Choroid plexus epithelial cell (primary cell): ENCODE data around the gene CCNI2.

Experiments used
- DNase-seq: peaks from one replicate; pipeline ENCODE4 v3.0.0-alpha.2; 2010; ENCODE audit warnings: low read depth
- H3K4me3 ChIP-seq: 2 replicates; pipeline ENCODE4 v1.5.1; 2011; ENCODE audit warnings: low read depth, mild to moderate bottlenecking, control low read depth, low read length, moderate library complexity
- TF ChIP-seq, protein P1 (sequence below): conservative IDR thresholded peaks from 2 replicates; pipeline ENCODE4 v1.5.1; 2011; ENCODE audit warnings: low read depth, mild to moderate bottlenecking, control low read depth, inconsistent platforms, low read length, moderate library complexity

The CCNI2 gene

DNA sequence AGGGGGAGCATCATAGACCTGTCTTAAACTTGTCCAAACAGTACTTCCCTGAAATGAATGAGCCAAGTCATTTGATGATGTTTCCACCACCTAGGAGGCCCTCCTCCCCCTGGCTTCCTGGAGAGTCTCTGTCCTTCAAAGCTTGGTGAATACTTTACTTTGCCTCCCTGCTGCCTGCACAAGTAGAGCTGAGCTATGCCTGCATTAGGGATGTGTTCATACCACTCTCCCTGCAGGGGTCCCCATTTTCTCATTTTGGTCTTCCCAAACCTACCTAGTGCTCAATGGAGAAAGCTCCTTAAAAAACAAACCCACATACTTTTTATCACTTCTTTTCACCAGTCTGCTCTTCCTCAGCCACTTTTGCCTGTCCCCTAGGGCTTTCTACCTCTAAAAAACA lies 7.7 kb downstream of the CCNI2 start:
- H3K4me3 ChIP-seq, result no peak overlapping the region
- peak; percentile 72 for DNase-seq
- TF ChIP-seq, protein P1, sequence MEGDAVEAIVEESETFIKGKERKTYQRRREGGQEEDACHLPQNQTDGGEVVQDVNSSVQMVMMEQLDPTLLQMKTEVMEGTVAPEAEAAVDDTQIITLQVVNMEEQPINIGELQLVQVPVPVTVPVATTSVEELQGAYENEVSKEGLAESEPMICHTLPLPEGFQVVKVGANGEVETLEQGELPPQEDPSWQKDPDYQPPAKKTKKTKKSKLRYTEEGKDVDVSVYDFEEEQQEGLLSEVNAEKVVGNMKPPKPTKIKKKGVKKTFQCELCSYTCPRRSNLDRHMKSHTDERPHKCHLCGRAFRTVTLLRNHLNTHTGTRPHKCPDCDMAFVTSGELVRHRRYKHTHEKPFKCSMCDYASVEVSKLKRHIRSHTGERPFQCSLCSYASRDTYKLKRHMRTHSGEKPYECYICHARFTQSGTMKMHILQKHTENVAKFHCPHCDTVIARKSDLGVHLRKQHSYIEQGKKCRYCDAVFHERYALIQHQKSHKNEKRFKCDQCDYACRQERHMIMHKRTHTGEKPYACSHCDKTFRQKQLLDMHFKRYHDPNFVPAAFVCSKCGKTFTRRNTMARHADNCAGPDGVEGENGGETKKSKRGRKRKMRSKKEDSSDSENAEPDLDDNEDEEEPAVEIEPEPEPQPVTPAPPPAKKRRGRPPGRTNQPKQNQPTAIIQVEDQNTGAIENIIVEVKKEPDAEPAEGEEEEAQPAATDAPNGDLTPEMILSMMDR, result peak; percentile 51

DNA sequence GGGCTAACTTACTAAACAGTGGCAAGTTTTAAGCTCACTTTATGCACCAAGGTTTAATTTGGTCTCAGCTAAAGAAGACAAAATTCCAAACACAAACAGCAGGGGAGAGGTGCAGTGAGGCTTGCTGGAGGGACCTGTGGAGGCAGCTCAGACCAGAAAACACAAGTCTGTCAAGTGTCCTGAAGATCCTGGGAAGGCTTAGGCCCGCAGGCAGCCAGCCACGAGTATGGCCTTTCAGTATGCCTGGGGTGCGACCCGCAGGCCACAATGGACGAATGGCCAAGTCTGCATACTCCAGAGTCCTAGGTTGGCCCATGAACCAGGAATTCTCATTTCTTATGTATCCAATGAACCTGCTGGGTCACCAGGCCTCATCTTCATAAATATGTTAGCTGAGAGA lies 9.3 kb downstream of the CCNI2 start:
- H3K4me3 ChIP-seq, result no peak overlapping the region
- TF ChIP-seq, protein P1, result no peak
- DNase-seq, result no peak

DNA sequence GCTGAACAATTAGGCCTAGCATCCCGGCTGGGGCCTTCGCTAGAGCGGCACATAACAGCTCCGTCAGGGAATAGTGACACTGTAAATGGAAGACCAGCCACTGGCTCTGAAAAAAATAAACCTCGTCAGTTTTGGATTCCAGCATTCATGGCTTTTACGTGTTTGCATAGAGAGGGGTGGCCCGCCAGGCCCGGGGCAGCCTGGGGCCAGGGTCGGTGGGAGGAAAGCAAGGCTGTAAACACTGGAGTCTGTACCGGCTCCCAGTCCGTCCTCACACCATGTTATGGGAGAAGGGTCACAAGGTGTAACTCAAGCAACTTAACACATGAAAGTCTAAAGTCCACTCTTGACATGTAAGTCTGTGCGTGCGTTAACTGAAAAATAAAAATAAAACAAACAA lies 11.2 kb downstream of the CCNI2 start:
- TF ChIP-seq, protein P1, result no peak
- no peak for DNase-seq

DNA sequence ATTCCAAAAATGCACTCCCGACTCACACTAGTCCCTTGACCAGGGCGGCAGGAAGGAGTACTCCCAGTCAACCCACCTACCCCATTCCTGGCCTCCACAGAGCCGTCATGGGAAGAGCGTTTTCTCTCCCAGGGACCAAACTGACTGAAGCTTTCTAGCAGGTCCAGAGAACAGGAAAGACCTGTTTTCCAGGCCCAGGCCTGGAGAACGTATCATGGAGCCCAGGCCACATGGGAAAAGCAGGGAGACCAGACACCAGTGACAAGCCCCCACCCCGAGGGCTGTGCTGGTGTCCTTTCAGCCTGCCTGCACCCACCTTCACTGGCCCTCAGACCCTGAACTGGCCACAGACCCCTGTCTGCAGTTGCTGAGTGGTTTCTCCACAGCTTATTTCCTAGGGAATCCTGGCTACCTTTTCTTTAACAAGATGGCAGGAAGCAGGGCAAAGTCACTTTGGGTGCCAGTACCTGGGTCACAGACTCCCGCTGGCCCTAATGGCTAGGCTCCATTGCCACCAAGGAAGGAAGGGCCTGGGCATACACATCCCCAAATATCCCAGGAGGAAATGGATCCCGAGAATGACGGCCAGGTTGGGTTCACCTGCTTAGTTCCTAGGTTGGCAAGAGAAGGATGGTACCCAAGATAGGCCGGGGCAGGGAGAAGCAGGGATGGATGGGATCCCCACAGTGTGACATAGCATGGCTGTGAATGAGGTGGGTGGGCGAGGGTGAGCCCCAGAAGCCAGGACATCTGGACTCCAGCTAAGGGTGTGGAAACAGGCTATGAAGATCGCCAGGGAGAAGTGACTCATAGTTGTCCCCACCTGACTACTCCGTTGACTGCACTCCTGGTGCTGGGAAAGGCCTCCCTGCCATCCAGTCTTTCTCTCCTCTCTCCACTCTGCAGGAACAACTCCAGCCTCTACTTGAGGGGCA lies 12.2 kb downstream of the CCNI2 start:
- no peak for DNase-seq
- no peak overlapping the region for H3K4me3 ChIP-seq
- TF ChIP-seq, protein P1, result no peak

More for the DNA sequence above, 11.2 kb downstream of the CCNI2 start:
- H3K4me3 ChIP-seq, result no peak overlapping the region

DNA sequence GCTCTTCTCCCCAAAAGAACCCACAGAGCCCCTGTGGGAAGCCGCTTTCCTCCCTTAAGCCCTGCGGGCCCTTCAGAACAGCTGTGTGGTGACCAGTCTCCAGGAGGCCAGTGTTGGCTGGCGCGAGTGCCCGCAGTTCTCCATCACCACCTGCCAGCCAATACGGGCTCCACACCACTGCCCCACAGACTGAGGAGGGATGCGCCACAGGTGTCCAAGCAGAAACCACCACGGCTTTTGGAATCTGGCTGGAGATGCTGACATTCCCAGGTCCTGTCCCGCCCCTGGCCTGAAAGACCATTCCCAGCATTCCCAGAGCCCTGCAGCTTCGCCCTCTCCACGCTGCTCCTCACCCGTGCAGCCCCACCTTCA lies 12.8 kb downstream of the CCNI2 start:
- no peak for DNase-seq
- no peak overlapping the region for H3K4me3 ChIP-seq
- TF ChIP-seq, protein P1, result no peak

DNA sequence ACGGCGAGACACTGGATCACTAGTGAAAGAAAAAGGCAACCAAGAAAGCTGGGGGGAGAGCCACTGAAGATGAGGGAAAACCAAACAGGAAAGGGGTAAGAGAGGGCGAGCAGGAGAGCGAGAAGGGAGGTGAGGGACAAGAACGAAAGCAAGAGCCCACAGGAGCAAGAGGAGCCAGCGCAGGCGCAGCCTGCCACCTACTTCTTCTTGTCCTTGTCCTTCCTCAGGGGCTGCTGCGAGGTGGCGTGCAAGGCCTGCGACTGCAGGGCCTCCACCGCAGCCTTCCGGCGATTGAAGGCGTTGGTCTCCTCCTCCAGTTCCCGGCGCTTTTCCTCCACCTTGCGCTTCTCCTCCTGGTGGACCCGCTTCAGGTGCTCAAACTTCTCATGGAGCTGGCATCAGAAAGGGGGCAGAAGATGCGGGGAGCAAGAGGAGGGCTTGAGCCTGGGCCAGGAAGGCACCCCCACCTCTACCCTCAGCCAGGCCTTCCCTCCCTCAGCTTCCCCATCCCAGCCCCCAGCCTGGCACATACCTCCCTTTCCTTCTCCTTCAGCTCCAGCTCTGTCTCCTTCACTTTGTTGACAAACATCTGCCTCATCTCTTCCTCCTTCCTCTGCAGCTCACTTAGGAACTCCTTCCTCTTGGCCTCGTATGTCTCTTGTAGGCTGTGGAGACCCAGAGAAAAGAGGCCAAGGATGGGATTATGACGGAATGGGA lies 13.5 kb downstream of the CCNI2 start:
- DNase-seq, result no peak
- TF ChIP-seq, protein P1, result no peak
- H3K4me3 ChIP-seq, result no peak overlapping the region
